H9 (cell line): ENCODE data around the gene ISOC1. TPM values are rescaled to one million over a fixed set of nuclear protein-coding genes. Genes with fewer than 3 reads are reported as not detected.

Source experiments
- DNase-seq: peaks from one replicate; pipeline ENCODE4 v3.0.0-alpha.2; 2017
- H2AFZ ChIP-seq: one replicate; pipeline ENCODE4 v1.6.1; 2013; ENCODE audit warnings: mild to moderate bottlenecking, low read length, control low read depth, moderate library complexity
- H2AK5ac ChIP-seq: 2 replicates; pipeline ENCODE4 v1.6.1; 2013; ENCODE audit warnings: low read length, control low read depth, mixed read lengths; ENCODE audit not compliant: insufficient read length
- H2BK120ac ChIP-seq: one replicate; pipeline ENCODE4 v1.6.1; 2013; ENCODE audit warnings: low read depth, mild to moderate bottlenecking, low read length, control low read depth, inconsistent platforms; ENCODE audit not compliant: poor library complexity, severe bottlenecking
- H2BK12ac ChIP-seq: 2 replicates; pipeline ENCODE4 v1.6.1; 2013; ENCODE audit warnings: low read length, control low read depth, mixed read lengths, low read depth; ENCODE audit not compliant: insufficient read length
- H2BK15ac ChIP-seq: 2 replicates; pipeline ENCODE4 v1.6.1; 2013; ENCODE audit warnings: low read depth, low read length, control low read depth
- H2BK20ac ChIP-seq: one replicate; pipeline ENCODE4 v1.6.1; 2013; ENCODE audit warnings: low read depth, mild to moderate bottlenecking, low read length, control low read depth, inconsistent platforms; ENCODE audit not compliant: poor library complexity, severe bottlenecking
- H2BK5ac ChIP-seq: 2 replicates; pipeline ENCODE4 v1.6.1; 2013; ENCODE audit warnings: low read length, control low read depth, mixed read lengths; ENCODE audit not compliant: insufficient read length
- H3K14ac ChIP-seq: 2 replicates; pipeline ENCODE4 v1.6.1; 2013; ENCODE audit warnings: low read length, control low read depth; ENCODE audit not compliant: insufficient read depth
- H3K18ac ChIP-seq: 2 replicates; pipeline ENCODE4 v1.6.1; 2013; ENCODE audit warnings: low read depth, mild to moderate bottlenecking, mixed read lengths, low read length, control low read depth; ENCODE audit not compliant: insufficient read length
- H3K23ac ChIP-seq: 2 replicates; pipeline ENCODE4 v1.6.1; 2013; ENCODE audit warnings: low read length, control low read depth, mixed read lengths, low read depth; ENCODE audit not compliant: insufficient read length
- H3K23me2 ChIP-seq: 2 replicates; pipeline ENCODE4 v1.6.1; 2013; ENCODE audit warnings: low read depth, mild to moderate bottlenecking, mixed read lengths, low read length, control low read depth; ENCODE audit not compliant: insufficient read length, poor library complexity, severe bottlenecking
- H3K27ac ChIP-seq: 2 replicates; pipeline ENCODE4 v1.5.1; 2013; ENCODE audit warnings: low read length, control low read depth, mixed read lengths, low read depth; ENCODE audit not compliant: insufficient read length
- H3K27me3 ChIP-seq: 2 replicates; pipeline ENCODE4 v1.6.1; 2013; ENCODE audit warnings: low read length, control low read depth, inconsistent platforms; ENCODE audit not compliant: insufficient read depth
- H3K4ac ChIP-seq: 2 replicates; pipeline ENCODE4 v1.6.1; 2013; ENCODE audit warnings: low read depth, mild to moderate bottlenecking, control low read depth, inconsistent platforms, low read length, moderate library complexity
- H3K4me1 ChIP-seq: 2 replicates; pipeline ENCODE4 v1.6.1; 2013; ENCODE audit warnings: low read length, control low read depth, inconsistent platforms; ENCODE audit not compliant: insufficient read depth
- H3K4me2 ChIP-seq: 2 replicates; pipeline ENCODE4 v1.6.1; 2013; ENCODE audit warnings: low read length, control low read depth, mixed read lengths; ENCODE audit not compliant: insufficient read length, insufficient read depth
- H3K56ac ChIP-seq: 2 replicates; pipeline ENCODE4 v1.6.1; 2013; ENCODE audit warnings: low read depth, mild to moderate bottlenecking, mixed read lengths, low read length, control low read depth; ENCODE audit not compliant: insufficient read length
- H3K79me1 ChIP-seq: 2 replicates; pipeline ENCODE4 v1.6.1; 2013; ENCODE audit warnings: low read depth, mild to moderate bottlenecking, moderate library complexity, low read length, control low read depth, inconsistent platforms; ENCODE audit not compliant: insufficient read depth, poor library complexity, severe bottlenecking
- H3K79me2 ChIP-seq: 2 replicates; pipeline ENCODE4 v1.6.1; 2013; ENCODE audit warnings: low read length, control low read depth, inconsistent platforms; ENCODE audit not compliant: insufficient read depth
- H3K9ac ChIP-seq: 2 replicates; pipeline ENCODE4 v1.6.1; 2013; ENCODE audit warnings: low read length, control low read depth, mixed read lengths; ENCODE audit not compliant: insufficient read length; ENCODE audit errors: extremely low read depth
- H3K9me3 ChIP-seq: one replicate; pipeline ENCODE4 v1.6.1; 2013; ENCODE audit warnings: low read depth, low read length, inconsistent platforms; ENCODE audit not compliant: control insufficient read depth
- H3T11ph ChIP-seq: one replicate; pipeline ENCODE4 v1.6.1; 2013; ENCODE audit warnings: mild to moderate bottlenecking, low read length, control low read depth, inconsistent platforms
- H4K20me1 ChIP-seq: one replicate; pipeline ENCODE4 v1.6.1; 2013; ENCODE audit not compliant: control insufficient read depth, insufficient read length, insufficient read depth
- H4K5ac ChIP-seq: 2 replicates; pipeline ENCODE4 v1.6.1; 2013; ENCODE audit warnings: low read depth, mild to moderate bottlenecking, mixed read lengths, low read length, control low read depth; ENCODE audit not compliant: insufficient read length
- H4K8ac ChIP-seq: replicated peaks from 2 replicates; pipeline ENCODE4 v1.6.1; 2013; ENCODE audit warnings: low read length, control low read depth, mixed read lengths, low read depth; ENCODE audit not compliant: insufficient read length
- H4K91ac ChIP-seq: 2 replicates; pipeline ENCODE4 v1.6.1; 2013; ENCODE audit warnings: low read depth, mild to moderate bottlenecking, moderate library complexity, mixed read lengths, low read length, control low read depth; ENCODE audit not compliant: insufficient read length
- H3K27ac Mint-ChIP-seq, 3 experiments: 2 replicates in 2 of 3; 3 replicates in 1 of 3; pipeline ENCODE4 v1.8.0; 2020 to 2021; ENCODE audit warnings: mixed read lengths in 3 of 3, mild to moderate bottlenecking in 1 of 3, moderate library complexity in 1 of 3
- H3K27me3 Mint-ChIP-seq: 2 replicates; pipeline ENCODE4 v1.8.0; 2021; ENCODE audit warnings: low read depth, mild to moderate bottlenecking, moderate library complexity, mixed read lengths
- H3K36me3 Mint-ChIP-seq, 3 experiments: 2 replicates in 2 of 3; 3 replicates in 1 of 3; pipeline ENCODE4 v1.8.0; 2020 to 2021; ENCODE audit warnings: low read depth in 3 of 3, mixed read lengths in 3 of 3; ENCODE audit not compliant: insufficient read depth in 1 of 3
- H3K4me1 Mint-ChIP-seq, 2 experiments: 2 replicates each; pipeline ENCODE4 v1.8.0; 2020; ENCODE audit warnings: mixed read lengths in 2 of 2
- H3K4me3 Mint-ChIP-seq, 2 experiments: 2 replicates in 1 of 2; 3 replicates in 1 of 2; pipeline ENCODE4 v1.8.0; 2020 to 2021; ENCODE audit warnings: mild to moderate bottlenecking in 2 of 2, mixed read lengths in 2 of 2, moderate library complexity in 1 of 2
- H3K9me3 Mint-ChIP-seq, 2 experiments: 2 replicates in 1 of 2; 3 replicates in 1 of 2; pipeline ENCODE4 v1.8.0; 2020; ENCODE audit warnings: mild to moderate bottlenecking in 2 of 2, mixed read lengths in 2 of 2, moderate library complexity in 1 of 2
- CTCF ChIP-seq: fragments of 200-600 bp; sonication (generic); conservative IDR thresholded peaks from 3 replicates; pipeline ENCODE4 v1.8.0; 2021; ENCODE audit warnings: antibody characterized with exemption, mild to moderate bottlenecking
- total RNA-seq: library from RNA; stranded (reverse); gene quantifications from 2 replicates; pipeline ENCODE4 v1.2.1, GENCODE V29; 2021

ISOC1 gene
- total RNA-seq, 1 experiment from 2014 or later, result 23.0 TPM

GRCh38 chr5:129122560-129122959 lies 28.0 kb downstream of the ISOC1 start:
- Histone ChIP-seq H2AK5ac (no peak overlapping the region), H3K4ac (no peak overlapping the region), H2BK120ac (no peak overlapping the region), H3K9ac (no peak overlapping the region), H2BK20ac (no peak overlapping the region), H4K20me1 (no peaks in the 10 kb centered on the region), H3K9me3 (no peaks in the 10 kb centered on the region), H4K5ac (no peak overlapping the region), H3K79me1 (no peaks in the 10 kb centered on the region), H3K27ac (no peak overlapping the region), H3K4me2 (no peak overlapping the region), H3K23me2 (no peaks in the 10 kb centered on the region), H3K4me1 (no peaks in the 10 kb centered on the region), H2AFZ (no peak overlapping the region), H3K18ac (no peak overlapping the region), H2BK15ac (no peak overlapping the region), H4K8ac (no peak overlapping the region), H3K79me2 (no peaks in the 10 kb centered on the region), H2BK12ac (no peak overlapping the region), H3K14ac (no peak overlapping the region), H3T11ph (no peak overlapping the region), H2BK5ac (no peak overlapping the region), H3K23ac (no peak overlapping the region), H4K91ac (no peak overlapping the region), H3K27me3 (no peaks in the 10 kb centered on the region), H3K56ac (no peak overlapping the region)
- TF ChIP-seq CTCF, result no peak
- no peaks in the 10 kb centered on the region for H3K36me3 Mint-ChIP-seq
- no peak overlapping the region for H3K4me3 Mint-ChIP-seq
- no peak overlapping the region for H3K27ac Mint-ChIP-seq
- no peaks in the 10 kb centered on the region for H3K9me3 Mint-ChIP-seq
- H3K4me1 Mint-ChIP-seq, result peaks cover 0 to 10% of the 10 kb centered on the region in 2 experiments; a peak in 1 of 4 replicates
- H3K27me3 Mint-ChIP-seq, result no peaks in the 10 kb centered on the region
- no peak for DNase-seq
